Right lobe of liver (tissue), 4 donors: ENCODE results near the gene JMJD8.

Experiments used
- POLR2A ChIP-seq: fragments of 450-650 bp; IDR thresholded peaks from one replicate; pipeline ENCODE4 v1.6.1; 2017; ENCODE audit warnings: antibody characterized with exemption, mild to moderate bottlenecking
- TF ChIP-seq, protein P1 (sequence below), 4 donors: fragments of 200-600 bp in 3 of 4; fragments of 450-650 bp in 1 of 4; IDR thresholded peaks; one replicate each; pipeline versions ENCODE4 v1.5.1 to v1.8.0; 2016 to 2022; ENCODE audit warnings: antibody characterized with exemption in 4 of 4, mild to moderate bottlenecking in 2 of 4
- donor health status: DM: no; HTN: no; CAD: no.
- donor health status: DM: no; HTN: no; CAD: no.
- donor health status: DM: no; HTN: yes; CAD: no.

DNA sequence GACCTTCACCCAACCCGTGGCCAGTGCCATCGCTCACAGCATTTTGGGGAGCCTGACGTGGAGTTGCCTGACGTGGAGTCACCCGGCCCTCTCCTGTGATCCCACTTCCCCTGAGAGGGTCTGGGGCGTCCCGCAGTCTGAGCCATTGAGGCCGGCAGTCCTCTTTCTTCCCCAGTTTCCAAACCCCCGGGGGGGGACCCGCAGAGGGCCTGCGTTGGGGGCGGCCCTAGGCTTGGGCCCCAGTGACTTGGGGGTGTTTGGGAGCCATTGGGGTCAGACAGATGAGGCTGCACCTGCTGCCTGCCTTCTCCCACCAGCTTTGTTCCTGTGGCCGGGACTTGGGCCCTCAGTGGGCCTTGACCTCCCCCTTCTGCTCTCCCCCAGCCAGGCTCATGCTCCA is 14.5 kb downstream of the JMJD8 start:
- TF ChIP-seq, protein P1, sequence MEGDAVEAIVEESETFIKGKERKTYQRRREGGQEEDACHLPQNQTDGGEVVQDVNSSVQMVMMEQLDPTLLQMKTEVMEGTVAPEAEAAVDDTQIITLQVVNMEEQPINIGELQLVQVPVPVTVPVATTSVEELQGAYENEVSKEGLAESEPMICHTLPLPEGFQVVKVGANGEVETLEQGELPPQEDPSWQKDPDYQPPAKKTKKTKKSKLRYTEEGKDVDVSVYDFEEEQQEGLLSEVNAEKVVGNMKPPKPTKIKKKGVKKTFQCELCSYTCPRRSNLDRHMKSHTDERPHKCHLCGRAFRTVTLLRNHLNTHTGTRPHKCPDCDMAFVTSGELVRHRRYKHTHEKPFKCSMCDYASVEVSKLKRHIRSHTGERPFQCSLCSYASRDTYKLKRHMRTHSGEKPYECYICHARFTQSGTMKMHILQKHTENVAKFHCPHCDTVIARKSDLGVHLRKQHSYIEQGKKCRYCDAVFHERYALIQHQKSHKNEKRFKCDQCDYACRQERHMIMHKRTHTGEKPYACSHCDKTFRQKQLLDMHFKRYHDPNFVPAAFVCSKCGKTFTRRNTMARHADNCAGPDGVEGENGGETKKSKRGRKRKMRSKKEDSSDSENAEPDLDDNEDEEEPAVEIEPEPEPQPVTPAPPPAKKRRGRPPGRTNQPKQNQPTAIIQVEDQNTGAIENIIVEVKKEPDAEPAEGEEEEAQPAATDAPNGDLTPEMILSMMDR (IDR thresholded peaks at IDR 0.05): no peak
- no peak for TF ChIP-seq POLR2A
